NCI-H187 treated with DMSO at 0.1 percent for 48 hours (cell line): ENCODE results near the gene BAX.

Experiments used
- DNase-seq: peaks from one replicate; lab custom pipeline; 2025; lab: John Stamatoyannopoulos, UW

The BAX gene

GRCh38 chr19:48962029-48962848 lies 7.6 kb downstream of the BAX start:
- no peak for DNase-seq

DNA sequence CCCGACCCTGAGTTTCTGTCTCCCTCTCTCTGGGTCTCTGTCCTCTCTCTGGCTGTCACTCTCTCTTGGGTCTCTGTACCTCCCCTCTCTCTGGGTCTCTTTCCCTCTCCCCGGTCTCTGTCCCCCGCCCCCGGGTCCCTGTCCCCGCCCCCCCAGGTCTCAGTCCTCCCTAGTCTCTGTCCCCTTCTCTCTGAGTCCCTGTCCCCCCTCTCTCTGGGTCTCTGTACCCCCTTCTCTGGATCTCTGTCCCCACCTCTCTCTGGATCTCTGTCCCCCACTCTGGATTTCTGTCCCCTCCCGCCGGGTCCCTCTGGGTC lies 8.1 kb downstream of the BAX start:
- DNase-seq: no peak

- no peak for DNase-seq
Measured at GRCh38 chr19:48963371-48964204, 8.9 kb downstream of the BAX start.

DNA sequence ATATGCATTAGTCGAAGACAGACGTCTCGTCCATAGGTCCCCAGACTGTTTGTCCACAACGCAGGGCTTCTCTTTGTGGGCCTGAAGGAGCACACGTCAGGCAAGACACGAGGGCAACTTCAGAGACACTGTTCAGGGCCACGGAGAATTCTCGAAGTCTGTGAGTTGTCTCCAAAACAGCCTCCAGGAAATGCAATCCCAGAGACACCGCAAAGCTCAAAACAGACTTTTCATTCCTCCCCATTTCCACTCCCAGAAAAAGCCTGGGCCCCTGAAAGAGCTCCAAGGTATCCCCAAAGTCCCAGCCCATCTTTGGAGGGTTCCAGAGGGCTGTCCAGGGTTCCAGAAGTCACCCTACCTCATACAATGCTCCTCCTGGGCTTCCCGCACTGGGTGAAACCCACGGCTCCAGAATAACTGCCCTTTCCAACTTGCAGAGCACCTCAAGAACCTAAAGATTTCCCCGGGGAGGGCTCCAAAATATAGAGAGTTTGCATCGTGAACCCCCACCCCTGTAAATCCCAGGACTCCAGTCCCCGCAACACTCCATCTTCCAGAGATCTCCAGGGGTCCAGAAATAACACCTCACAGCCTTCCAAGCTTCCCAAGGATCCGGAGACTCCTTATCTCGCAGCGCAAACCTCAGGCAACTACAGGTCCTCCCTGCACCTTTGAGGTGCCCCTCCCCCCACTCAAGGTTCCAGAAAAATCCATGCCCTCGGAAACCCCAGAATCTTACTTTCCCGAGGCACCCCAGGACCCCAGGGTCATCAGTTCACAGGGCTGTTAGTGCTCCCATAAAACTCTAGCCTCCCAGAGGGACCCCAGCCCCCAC lies 9.7 kb downstream of the BAX start:
- DNase-seq: no peak

DNA sequence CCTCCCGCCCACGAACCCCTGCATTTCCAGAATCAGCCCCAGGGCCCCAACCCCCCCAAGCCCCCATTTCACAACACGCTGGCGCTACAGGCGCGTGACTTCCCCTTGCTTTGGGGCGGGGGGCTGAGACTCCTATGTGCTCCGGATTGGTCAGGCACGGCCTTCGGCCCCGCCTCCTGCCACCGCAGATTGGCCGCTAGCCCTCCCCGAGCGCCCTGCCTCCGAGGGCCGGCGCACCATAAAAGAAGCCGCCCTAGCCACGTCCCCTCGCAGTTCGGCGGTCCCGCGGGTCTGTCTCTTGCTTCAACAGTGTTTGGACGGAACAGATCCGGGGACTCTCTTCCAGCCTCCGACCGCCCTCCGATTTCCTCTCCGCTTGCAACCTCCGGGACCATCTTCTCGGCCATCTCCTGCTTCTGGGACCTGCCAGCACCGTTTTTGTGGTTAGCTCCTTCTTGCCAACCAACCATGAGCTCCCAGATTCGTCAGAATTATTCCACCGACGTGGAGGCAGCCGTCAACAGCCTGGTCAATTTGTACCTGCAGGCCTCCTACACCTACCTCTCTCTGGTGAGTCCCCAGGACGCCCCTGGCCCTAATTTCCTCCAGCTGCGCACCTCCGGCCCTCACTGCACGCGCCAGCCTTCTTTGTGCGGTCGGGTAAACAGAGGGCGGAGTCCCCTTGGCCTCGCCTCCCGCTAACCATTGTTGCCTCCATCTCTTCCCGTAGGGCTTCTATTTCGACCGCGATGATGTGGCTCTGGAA lies 10.5 kb downstream of the BAX start, which contains the start of gene FTL:
FTL (plus strand) TSS at position 270 of the 766 bp plus-strand sequence; CDS start at position 469, 199 bp downstream.
- peak; percentile 74 for DNase-seq

GRCh38 chr19:48965806-48966540 lies 11.3 kb downstream of the BAX start:
- DNase-seq: peak; percentile 63

DNA sequence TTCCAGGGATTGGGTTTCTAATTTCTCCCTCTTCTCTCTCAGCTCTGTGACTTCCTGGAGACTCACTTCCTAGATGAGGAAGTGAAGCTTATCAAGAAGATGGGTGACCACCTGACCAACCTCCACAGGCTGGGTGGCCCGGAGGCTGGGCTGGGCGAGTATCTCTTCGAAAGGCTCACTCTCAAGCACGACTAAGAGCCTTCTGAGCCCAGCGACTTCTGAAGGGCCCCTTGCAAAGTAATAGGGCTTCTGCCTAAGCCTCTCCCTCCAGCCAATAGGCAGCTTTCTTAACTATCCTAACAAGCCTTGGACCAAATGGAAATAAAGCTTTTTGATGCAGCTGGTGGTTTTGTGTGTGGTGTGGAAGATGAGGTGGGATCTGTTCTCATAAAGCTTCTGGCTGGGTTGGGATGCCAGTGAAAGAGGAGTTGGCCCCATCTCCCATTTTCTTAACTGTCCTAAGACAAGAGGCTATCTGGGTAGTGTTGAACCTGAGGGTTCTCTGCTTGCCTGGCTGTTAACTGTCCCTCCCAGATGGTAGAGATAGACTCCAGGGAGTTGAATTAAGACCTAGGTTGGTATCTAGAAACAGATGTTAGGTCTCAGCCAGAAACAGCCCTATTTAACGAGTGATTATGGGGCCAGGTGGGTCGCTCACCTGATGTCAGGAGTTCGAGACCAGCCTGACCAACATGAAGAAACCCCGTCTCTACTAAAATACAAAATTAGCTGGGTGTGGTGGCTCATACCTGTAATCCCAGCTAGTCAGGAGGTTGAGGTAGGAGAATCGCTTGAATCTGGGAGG lies 12.1 kb downstream of the BAX start:
- no peak for DNase-seq

DNA sequence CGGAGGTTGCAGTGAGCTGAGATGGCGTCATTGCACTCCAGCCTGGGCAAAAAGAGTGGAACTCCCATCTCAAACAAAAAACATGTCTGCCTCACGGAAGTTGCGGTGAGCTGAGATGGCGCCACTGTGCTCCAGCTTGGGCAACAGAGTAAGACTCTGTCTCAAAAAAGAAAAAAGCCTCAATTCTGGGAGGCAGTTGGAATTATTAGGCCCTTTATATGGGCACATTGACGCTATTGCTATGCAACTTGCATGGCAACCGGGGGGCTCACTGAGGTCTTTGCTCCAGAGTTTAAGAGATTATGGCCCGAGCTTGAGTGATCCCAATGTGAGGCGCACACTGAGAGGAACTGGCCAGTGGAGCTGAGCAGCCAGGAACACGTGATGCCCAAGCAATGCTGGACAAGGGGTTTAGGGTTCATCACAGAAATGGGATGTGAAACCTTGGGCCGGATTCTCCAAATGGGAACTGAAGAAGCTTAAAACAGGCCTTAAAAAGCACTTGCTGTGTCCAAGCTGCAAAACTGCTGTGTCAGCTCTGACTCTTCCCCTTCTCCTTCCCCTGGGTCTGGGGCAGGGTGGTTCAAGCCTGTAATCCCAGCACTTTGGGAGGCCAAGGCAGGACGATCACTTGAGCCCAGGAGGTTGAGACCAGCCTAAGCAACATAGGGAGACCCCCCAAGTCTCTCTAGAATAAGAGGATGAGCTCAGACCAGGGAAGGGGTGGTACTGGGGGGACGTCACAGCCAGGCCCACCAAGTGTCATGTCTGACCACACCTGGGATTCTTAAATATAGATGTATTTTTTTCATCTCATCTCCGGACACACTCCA lies 12.9 kb downstream of the BAX start:
- DNase-seq: no peak

GRCh38 chr19:48968179-48968661 lies 13.5 kb downstream of the BAX start:
- DNase-seq: no peak

GRCh38 chr19:48968813-48969218 lies 14.1 kb downstream of the BAX start:
- DNase-seq: no peak

DNA sequence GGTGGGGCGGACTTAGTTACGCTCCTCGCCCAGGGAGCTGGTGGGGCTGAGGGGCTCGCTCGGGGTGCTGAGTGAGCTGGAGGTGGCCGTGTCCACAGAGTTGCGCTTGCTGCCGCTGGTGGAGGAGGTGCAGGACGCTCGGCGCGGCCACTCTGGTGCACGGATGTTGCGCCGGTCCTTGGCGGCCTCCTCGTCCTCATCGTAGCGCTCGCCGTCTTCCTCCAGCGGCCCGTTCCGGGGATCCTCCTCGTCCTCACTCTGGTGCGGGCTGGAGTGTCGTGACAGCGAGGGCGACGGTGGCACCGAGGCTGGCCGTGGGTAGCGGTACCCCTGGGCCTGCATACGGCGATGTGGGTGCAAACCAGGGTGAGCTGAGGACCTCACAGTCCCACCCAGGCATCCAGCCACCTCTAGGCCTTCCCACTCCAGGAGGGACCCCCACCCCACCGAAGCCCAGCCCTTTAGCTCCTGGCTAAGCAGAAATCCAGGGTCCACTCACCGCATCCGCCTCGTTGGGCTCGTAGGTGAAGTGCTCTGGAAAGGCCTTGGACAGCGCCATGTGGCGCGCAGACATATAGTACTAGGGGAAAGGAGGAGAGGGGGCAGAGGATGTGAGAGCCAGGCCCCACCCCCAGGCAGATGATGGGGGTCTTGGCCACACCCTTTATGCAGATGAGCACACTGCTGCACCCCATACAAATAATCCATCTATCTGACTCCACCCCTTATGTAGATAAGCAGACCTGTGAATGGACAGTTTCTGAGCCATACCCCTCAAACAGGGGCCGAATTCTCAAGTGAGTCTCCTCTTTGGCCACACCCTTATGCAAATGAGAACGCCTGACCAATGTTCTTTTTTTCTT lies 14.8 kb downstream of the BAX start:
- DNase-seq: no peak

GRCh38 chr19:48970139-48970766 lies 15.6 kb downstream of the BAX start:
- no peak for DNase-seq

- peak; percentile 65 for DNase-seq
Measured at GRCh38 chr19:48970923-48971395, 16.3 kb downstream of the BAX start.

DNA sequence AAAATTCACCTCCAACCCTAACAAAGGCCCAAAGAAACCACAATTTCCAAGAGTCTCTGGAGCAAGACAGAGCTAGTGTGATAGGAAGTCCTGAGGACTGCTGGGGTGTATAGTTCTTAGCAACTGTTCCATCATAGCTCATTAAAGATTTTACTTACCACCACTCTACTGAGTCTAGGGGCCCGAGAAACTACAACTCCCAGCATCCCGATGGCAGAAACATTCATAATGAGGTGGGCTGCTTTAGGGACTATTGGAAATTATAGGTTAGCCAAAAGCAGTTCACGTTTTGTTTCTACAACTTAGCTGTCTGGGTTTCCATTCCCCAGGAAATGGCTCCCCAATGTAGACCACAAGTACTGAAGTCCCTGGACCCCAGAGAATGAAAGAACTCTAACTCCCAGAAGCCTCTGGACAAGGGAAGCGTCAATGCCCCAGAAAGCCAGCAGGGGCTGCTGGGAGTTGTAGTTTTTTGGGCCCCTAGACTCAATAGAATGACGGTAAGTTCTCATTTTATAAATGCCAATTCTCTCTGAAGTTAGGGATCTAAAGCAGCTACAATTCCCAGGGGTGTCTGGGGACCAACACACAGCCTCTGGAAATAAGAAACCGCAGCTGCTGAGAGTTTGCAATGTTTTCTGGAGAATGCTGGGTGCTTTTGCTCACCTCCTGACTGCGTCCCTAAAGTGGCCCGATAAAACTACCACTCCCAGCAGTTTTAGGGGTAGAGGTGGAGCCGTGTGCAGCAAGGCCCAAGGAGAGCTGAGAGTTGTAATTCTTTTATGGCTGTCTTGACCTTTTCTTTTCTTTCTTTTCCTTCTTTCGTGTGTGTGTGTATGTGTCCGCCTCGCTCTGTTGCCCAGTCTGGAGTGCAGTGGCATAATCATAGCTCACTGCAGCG lies 21.5 kb downstream of the BAX start:
- DNase-seq: no peak

- no peak for DNase-seq
Measured at GRCh38 chr19:48977061-48977460, 22.4 kb downstream of the BAX start.

GRCh38 chr19:48982280-48982679 lies 27.6 kb downstream of the BAX start:
- DNase-seq: no peak
